Activated naive CD8-positive, alpha-beta T cell (primary cell): ENCODE measurements around the gene OCA2.

Experiments
- H3K27ac Mint-ChIP-seq: one replicate; pipeline ENCODE4 v1.8.0; 2021; ENCODE audit warnings: mixed read lengths
- H3K27me3 Mint-ChIP-seq: one replicate; pipeline ENCODE4 v1.8.0; 2021; ENCODE audit warnings: mixed read lengths
- H3K36me3 Mint-ChIP-seq: one replicate; pipeline ENCODE4 v1.8.0; 2021; ENCODE audit warnings: mixed read lengths
- H3K4me1 Mint-ChIP-seq: one replicate; pipeline ENCODE4 v1.8.0; 2021; ENCODE audit warnings: low read depth, mixed read lengths
- H3K4me3 Mint-ChIP-seq: one replicate; pipeline ENCODE4 v1.8.0; 2021; ENCODE audit warnings: mild to moderate bottlenecking, mixed read lengths
- H3K9me3 Mint-ChIP-seq: one replicate; pipeline ENCODE4 v1.8.0; 2021; ENCODE audit warnings: low read depth, mixed read lengths

OCA2 gene

GRCh38 chr15:28003302-28004037 is 95.6 kb downstream of the OCA2 start:
- peaks cover 8% of the 10 kb centered on the region for H3K27me3 Mint-ChIP-seq
- H3K4me3 Mint-ChIP-seq: no peak overlapping the region
- H3K4me1 Mint-ChIP-seq: no peaks in the 10 kb centered on the region
- no peaks in the 10 kb centered on the region for H3K36me3 Mint-ChIP-seq
- H3K27ac Mint-ChIP-seq: no peak overlapping the region
- H3K9me3 Mint-ChIP-seq: peaks cover 3% of the 10 kb centered on the region

DNA sequence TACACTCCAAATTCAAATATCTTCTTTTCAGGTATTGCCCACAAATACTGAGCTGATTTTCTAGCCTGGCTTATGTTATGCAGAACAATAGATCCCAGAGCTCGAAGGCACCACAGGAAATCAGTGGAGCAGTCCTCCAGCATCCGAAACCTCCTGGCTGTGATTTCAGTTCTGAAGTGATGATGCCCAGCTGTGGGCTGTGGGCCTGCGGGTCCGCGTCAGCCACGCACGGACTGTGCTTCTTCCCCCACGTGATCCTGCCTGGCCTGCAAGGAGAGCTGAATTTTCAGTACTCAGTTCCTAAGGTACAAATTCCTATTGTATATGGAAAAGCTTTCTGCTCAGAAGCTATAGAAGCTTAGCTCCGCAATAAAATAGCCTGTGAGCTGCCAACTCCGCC is 96.2 kb downstream of the OCA2 start:
- Mint-ChIP-seq H3K4me3 (no peak overlapping the region), H3K9me3 (peaks cover 3% of the 10 kb centered on the region), H3K36me3 (no peaks in the 10 kb centered on the region), H3K4me1 (no peaks in the 10 kb centered on the region), H3K27me3 (peaks cover 8% of the 10 kb centered on the region), H3K27ac (no peak overlapping the region)

DNA sequence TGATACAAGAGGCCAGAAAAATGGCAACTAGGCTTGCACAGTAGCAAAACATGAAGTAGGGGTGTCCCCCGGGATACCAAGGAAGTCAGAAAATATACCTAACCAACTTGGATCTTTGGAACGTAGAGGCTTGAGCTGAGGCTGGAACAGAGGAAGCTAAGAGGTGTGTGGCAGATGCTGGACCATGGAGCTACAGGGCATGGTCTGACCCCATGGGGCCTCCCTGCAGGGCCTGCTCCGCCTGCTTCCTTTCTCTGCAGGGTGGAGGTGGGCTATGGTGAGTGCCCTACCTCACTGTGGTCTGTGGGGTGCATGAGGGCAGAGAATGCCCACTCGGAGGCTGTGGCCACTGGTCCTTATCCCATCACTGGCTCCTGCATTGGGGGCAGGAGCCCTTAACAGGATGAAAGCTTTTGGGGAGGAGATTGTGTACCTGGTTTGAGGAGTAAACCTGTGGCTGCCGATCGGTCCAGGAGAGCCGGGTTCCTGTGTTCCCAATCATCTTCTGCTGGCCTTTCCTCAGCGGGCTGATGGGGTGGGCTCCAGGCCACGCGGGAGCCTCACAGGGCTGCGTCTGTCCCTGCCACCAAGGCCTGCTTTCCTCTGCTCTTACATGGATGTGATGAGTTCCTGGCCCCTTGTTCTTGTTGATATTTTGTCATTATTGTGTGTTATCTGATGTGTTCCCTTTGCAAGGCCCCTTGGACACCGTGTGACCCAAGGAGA is 96.8 kb downstream of the OCA2 start:
- Mint-ChIP-seq H3K27me3 (peaks cover 8% of the 10 kb centered on the region), H3K27ac (no peak overlapping the region), H3K36me3 (no peaks in the 10 kb centered on the region), H3K9me3 (peaks cover 3% of the 10 kb centered on the region), H3K4me3 (no peak overlapping the region), H3K4me1 (no peaks in the 10 kb centered on the region)

DNA sequence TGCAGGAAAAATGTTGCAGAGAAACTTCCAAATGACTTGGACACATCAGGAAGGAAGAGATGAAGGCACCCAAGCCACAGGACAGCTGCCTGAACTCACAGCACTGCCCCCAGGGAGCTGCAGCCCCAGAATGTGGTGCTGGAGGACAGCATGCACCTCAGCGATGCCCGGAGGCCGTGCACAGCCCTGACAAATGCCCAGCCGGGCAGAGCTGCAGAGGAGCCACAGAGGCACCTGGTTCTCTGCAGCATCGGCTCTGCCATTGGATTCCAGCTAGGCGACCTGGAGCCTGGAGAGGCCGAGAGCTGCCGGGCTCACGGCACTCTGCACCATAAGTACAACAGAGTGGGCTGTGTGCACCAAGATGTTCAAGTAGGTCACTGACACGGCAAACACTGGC is 97.5 kb downstream of the OCA2 start:
- H3K27ac Mint-ChIP-seq: no peak overlapping the region
- H3K27me3 Mint-ChIP-seq: peaks cover 6% of the 10 kb centered on the region
- H3K4me3 Mint-ChIP-seq: no peak overlapping the region
- no peaks in the 10 kb centered on the region for H3K4me1 Mint-ChIP-seq
- H3K9me3 Mint-ChIP-seq: no peaks in the 10 kb centered on the region
- no peaks in the 10 kb centered on the region for H3K36me3 Mint-ChIP-seq

DNA sequence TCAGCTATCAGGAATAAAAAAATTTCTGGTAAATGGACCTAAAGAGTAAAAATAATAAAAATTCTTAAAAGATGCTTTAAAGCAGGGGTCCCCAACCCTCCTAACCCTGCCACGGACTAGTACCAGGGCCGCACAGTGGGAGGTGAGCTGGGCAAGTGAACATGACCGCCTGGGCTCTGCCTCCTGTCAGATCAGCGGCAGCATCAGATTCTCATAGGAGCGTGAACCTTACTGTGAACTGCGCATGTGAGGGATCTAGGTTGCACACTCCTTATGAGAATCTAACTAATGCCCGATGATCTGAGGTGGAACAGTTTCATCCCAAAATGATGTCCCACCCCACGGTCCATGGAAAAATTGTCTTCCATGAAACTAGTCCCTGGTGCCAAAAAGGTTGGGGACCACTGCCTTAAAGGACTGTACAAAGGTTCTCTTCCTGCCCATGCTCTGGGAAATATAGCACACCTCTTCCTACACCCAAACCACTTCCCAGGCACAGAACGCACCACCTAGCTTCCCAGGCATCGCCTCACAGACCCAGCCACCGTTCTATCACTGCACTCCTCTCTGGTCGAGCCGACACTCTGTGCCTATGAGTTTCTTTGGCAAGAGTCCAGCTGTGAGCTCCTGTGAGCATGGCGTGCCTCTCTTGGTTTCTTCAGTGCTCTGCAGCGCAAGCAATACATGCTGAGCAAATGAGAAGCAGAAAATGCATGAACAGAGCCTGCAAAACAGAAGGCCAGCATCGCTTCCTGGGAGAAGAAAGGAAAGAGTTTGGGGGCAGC is 104.9 kb downstream of the OCA2 start:
- Mint-ChIP-seq H3K27me3 (peaks cover 2% of the 10 kb centered on the region), H3K4me1 (no peaks in the 10 kb centered on the region), H3K27ac (no peak overlapping the region)

DNA sequence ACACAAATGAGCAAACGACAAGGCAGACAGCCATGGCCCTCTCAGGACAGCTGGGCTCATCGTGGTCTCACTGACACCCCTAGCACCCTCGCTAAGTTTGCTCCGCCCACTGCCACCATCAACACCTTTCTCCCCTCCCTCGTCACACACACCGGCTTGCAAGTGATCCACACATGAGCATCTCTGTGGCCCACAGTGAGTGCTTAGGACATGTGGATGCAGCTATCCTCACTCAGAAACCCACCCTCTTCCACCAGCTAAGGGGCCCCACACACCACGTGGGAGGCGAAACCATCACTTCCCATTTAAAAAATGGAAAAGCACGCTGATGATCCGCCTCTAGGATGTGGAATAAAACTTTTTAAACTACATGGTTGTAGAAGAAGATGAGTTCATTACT is 105.6 kb downstream of the OCA2 start:
- H3K4me1 Mint-ChIP-seq: no peaks in the 10 kb centered on the region
- H3K36me3 Mint-ChIP-seq: no peaks in the 10 kb centered on the region
- no peak overlapping the region for H3K4me3 Mint-ChIP-seq
- peaks cover 2% of the 10 kb centered on the region for H3K27me3 Mint-ChIP-seq
- H3K27ac Mint-ChIP-seq: no peak overlapping the region
- no peaks in the 10 kb centered on the region for H3K9me3 Mint-ChIP-seq

More for the DNA sequence above, 104.9 kb downstream of the OCA2 start:
- Mint-ChIP-seq H3K9me3 (no peaks in the 10 kb centered on the region), H3K4me3 (no peak overlapping the region), H3K36me3 (no peaks in the 10 kb centered on the region)

DNA sequence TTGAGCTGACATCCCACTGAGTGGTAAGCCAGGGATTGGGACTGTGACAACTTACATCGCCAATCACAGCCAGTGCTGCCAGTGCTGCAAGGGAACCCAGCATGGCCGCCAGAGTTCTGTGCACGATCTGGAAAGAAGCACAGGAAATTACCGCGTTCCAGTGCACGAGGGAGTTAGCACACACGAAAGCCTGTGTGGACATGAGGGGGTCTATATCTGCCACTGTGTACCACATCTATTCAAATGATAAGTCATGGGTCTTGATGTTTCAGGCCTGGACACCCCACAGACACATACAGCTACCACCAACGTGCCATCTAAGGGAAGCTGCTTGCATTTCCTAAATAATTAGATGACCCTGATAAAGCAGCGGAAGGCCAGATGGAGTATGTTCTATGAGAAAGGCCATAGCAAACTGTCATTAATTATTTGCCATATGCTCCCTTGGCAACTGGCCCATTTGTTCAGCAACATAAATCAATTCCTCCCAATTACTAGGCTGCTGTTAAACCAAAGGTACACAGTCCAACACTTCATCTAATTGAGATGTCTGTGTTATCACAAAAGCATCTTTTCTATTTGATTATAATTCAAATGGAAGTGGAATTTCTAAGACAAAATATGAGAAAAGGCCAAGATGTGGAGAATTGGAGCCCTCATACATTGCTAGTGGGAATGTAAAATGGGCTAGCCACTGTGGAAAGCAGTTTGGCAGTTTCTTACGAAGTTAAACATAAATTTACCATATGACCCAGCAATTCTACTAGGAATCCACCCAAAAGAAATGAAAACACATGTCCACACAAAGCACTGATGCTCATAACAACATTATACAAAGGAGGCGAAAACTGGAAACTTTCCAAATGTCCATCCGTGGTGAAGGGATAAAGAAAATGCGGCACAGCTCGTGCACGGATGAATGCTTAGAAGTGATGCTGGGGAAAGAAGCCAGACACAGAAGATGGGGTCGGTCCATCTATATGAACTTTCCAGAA is 108.3 kb downstream of the OCA2 start:
- Mint-ChIP-seq H3K36me3 (no peaks in the 10 kb centered on the region), H3K27ac (no peak overlapping the region), H3K4me3 (no peak overlapping the region), H3K27me3 (peaks cover 2% of the 10 kb centered on the region), H3K4me1 (no peaks in the 10 kb centered on the region), H3K9me3 (no peaks in the 10 kb centered on the region)

- Mint-ChIP-seq H3K4me3 (no peak overlapping the region), H3K4me1 (no peaks in the 10 kb centered on the region), H3K27me3 (peaks cover 2% of the 10 kb centered on the region), H3K27ac (no peak overlapping the region), H3K36me3 (no peaks in the 10 kb centered on the region), H3K9me3 (no peaks in the 10 kb centered on the region)
Observed at GRCh38 chr15:27989838-27990237, 109.3 kb downstream of the OCA2 start.

DNA sequence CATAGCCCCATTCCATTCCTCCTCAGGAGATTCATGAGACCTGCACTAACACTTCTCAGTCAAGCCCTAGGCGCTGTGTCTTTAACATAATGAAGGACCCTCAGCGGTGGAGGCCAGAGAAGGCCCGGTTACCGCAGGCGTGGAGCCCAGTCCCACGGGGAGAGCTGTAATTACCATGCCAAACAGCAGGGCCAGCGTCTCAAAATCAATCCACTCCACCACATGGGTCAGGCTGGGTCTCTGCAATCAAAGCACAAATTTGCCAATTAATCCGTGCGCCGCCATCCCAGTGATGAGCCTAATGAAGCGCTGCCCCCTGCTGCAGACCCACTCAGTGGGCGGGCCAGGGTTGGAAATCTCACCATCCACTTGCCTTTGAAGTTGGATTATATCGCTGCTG is 109.7 kb downstream of the OCA2 start:
- H3K9me3 Mint-ChIP-seq: no peaks in the 10 kb centered on the region

GRCh38 chr15:27985099-27985498 is 114.0 kb downstream of the OCA2 start:
- H3K27ac Mint-ChIP-seq: no peak overlapping the region
- no peaks in the 10 kb centered on the region for H3K4me1 Mint-ChIP-seq
- no peaks in the 10 kb centered on the region for H3K36me3 Mint-ChIP-seq
- no peaks in the 10 kb centered on the region for H3K9me3 Mint-ChIP-seq
- peaks cover 5% of the 10 kb centered on the region for H3K27me3 Mint-ChIP-seq
- no peak overlapping the region for H3K4me3 Mint-ChIP-seq

More for the DNA sequence above, 109.7 kb downstream of the OCA2 start:
- Mint-ChIP-seq H3K27me3 (peaks cover 2% of the 10 kb centered on the region), H3K36me3 (no peaks in the 10 kb centered on the region), H3K27ac (no peak overlapping the region), H3K4me3 (no peak overlapping the region), H3K4me1 (no peaks in the 10 kb centered on the region)

DNA sequence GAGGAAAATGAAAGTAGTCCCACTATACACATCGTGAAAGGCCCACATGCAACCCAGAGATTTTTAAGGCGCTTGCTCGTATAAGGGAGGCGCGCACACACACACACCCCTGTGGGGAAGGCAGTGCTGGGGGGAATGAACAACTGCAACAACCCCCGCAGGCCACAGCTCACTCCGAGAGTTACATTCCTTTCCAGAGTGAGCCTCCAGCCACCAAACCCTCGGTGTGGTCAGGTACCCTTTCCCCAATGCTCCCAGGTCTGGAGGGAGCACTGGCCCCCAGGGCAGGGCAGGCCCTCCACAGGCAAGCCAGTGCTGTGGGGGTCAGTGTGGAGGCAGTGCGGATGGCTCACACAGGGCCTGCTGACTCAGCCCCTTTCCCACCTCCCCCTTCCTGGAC is 115.6 kb downstream of the OCA2 start:
- H3K27me3 Mint-ChIP-seq: peaks cover 5% of the 10 kb centered on the region
- H3K27ac Mint-ChIP-seq: no peak overlapping the region
- no peaks in the 10 kb centered on the region for H3K36me3 Mint-ChIP-seq
- H3K4me1 Mint-ChIP-seq: no peaks in the 10 kb centered on the region
- no peaks in the 10 kb centered on the region for H3K9me3 Mint-ChIP-seq
- no peak overlapping the region for H3K4me3 Mint-ChIP-seq

DNA sequence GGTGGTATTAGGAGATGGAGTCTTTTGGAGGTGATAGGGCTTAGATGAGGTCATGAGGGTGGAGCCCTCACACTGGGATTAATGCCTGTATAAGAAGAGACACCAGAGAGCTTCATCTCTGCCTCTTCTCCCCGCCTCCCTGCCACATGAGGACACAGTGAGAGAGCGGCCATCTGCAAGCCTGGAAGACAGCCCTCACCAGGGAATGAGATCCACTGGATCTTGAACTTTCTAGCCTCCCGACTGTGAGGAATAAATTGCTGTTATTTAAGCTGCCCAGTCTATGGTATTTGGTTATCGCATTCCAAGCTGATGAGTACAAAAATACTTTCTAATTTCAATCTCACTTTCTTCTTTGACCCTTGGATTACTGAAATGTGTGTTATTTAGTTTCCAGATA is 121.4 kb downstream of the OCA2 start:
- H3K36me3 Mint-ChIP-seq: no peaks in the 10 kb centered on the region
- no peaks in the 10 kb centered on the region for H3K9me3 Mint-ChIP-seq
- H3K27me3 Mint-ChIP-seq: peaks cover 5% of the 10 kb centered on the region
- no peak overlapping the region for H3K4me3 Mint-ChIP-seq
- no peak overlapping the region for H3K27ac Mint-ChIP-seq
- no peaks in the 10 kb centered on the region for H3K4me1 Mint-ChIP-seq

DNA sequence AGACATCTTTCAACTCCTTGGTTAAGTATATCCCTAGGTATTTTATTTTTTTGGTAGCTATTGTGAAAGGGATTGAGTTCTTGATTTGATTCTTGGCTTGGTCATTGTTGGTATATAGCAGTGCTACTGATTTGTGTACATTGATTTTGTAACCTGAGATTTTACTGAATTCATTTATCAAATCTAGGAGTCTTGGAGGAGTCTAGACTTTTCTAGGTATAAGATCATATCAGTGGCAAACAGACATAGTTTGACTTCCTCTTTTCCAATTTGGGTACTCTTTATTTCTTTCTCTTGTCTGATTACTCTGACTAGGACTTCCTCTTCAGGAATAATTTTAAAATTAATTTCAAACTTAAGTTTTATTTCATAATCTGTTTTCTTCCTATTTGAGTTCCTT is 125.2 kb downstream of the OCA2 start:
- H3K4me1 Mint-ChIP-seq: no peaks in the 10 kb centered on the region
- no peak overlapping the region for H3K27ac Mint-ChIP-seq
- H3K9me3 Mint-ChIP-seq: no peaks in the 10 kb centered on the region
- no peaks in the 10 kb centered on the region for H3K27me3 Mint-ChIP-seq
- no peaks in the 10 kb centered on the region for H3K36me3 Mint-ChIP-seq
- H3K4me3 Mint-ChIP-seq: no peak overlapping the region

DNA sequence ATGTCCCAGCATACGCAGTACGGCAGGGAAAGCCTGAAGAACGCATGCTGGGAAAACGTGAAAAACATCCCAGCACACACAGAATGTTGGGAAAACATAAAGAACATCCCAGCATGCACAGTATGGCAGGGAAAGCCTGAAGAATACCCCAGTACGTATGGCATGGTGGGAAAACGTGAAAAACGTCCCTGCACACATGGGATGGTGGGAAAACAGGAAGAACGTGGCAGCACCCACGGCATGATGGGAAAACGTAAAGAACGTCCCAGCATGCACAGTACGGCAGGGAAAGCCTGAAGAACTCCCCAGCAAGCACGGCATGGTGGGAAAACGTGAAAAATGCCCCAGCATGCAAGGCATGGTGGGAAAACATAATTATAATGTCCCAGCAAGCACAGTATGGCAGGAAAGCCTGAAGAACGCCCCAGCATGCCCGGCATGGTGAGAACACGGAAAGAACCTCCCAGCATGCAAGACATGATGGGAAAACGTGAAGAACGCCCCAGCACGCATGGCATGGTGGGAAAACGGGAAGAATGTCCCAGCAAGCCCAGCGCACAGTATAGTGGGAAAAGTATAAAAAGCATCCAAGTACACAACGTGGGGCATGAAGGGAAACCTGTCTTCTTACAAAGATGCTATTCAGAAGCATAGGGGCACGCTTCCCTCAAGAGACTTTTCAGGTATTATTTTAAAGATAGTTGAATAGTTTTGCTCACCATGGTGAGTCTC is 128.3 kb downstream of the OCA2 start:
- Mint-ChIP-seq H3K27ac (no peak overlapping the region), H3K4me1 (no peaks in the 10 kb centered on the region), H3K4me3 (no peak overlapping the region), H3K36me3 (no peaks in the 10 kb centered on the region), H3K9me3 (no peaks in the 10 kb centered on the region), H3K27me3 (no peaks in the 10 kb centered on the region)
